ENCODE data around the gene C2CD2. TPM values are rescaled to one million over a fixed set of nuclear protein-coding genes. Genes with fewer than 3 reads are reported as not detected.

C2CD2 gene
- polyA plus RNA-seq, 1 donor (not counting 4 experiments of a cell fraction or from before 2014, with no cell fraction given): 39.9 TPM

GRCh38 chr21:41920476-41920875 lies 33.3 kb downstream of the C2CD2 start:
- DNase-seq (ENCODE audit: low read depth, low spot score) (no peak), FAIRE-seq (no peak)
- Histone ChIP-seq H3K79me2 (ENCODE audit: control insufficient read depth, insufficient read depth, low read length) (peaks cover 23% of the 10 kb centered on the region), H3K36me3 (ENCODE audit: control insufficient read depth in 2 of 2, extremely low read depth in 1 of 2, insufficient read depth in 2 of 2, low read length in 2 of 2) (peaks cover 17 to 19% of the 10 kb centered on the region in 2 experiments), H3K27ac (ENCODE audit: control insufficient read depth, insufficient read depth, low read length) (no peak overlapping the region), H3K4me1 (ENCODE audit: control insufficient read depth, extremely low read depth, insufficient read depth, low read length) (no peaks in the 10 kb centered on the region), H3K27me3 (ENCODE audit: control insufficient read depth, extremely low read depth, insufficient read depth, low read length) (no peaks in the 10 kb centered on the region), H3K9ac (ENCODE audit: control insufficient read depth, extremely low read depth, insufficient read depth, low read length) (no peak overlapping the region), H3K9me1 (ENCODE audit: control insufficient read depth, extremely low read depth, insufficient read depth, low read length) (no peaks in the 10 kb centered on the region), H2AFZ (ENCODE audit: control insufficient read depth, low read length) (no peak overlapping the region), H3K4me2 (ENCODE audit: control insufficient read depth, extremely low read depth, insufficient read depth, low read depth, low read length) (no peak overlapping the region), H4K20me1 (ENCODE audit: control insufficient read depth, extremely low read depth, insufficient read depth, low read length) (no peaks in the 10 kb centered on the region), H3K9me3 (ENCODE audit: control insufficient read depth, low read depth, low read length) (no peaks in the 10 kb centered on the region), H3K4me3 (ENCODE audit: control insufficient read depth in 2 of 3, extremely low read depth in 1 of 3, insufficient read depth in 2 of 3, low read depth in 1 of 3, low read length in 3 of 3) (no peak overlapping the region)
- dilution Hi-C loops (cut with MboI; ENCODE audit: extremely low pct_ligation_motif_present, low sequenced_read_pairs): no loop called here
- TF ChIP-seq EZH2 (IDR thresholded peaks at IDR 0.05; ENCODE audit: low read length): no peak
- no peak for TF ChIP-seq CTCF (optimal IDR thresholded peaks at IDR 0.05 in 1 of 3, IDR thresholded peaks at IDR 0.05 in 1 of 3, conservative IDR thresholded peaks at IDR 0.05 in 1 of 3; ENCODE audit: extremely low read depth in 1 of 3, insufficient read depth in 2 of 3, low read length in 3 of 3)

GRCh38 chr21:41919666-41920398 lies 34.0 kb downstream of the C2CD2 start:
- DNase-seq (ENCODE audit: low read depth, low spot score) (no peak), FAIRE-seq (no peak)
- Histone ChIP-seq H3K36me3 (ENCODE audit: control insufficient read depth in 2 of 2, extremely low read depth in 1 of 2, insufficient read depth in 2 of 2, low read length in 2 of 2) (peaks cover 20 to 22% of the 10 kb centered on the region in 2 experiments), H4K20me1 (ENCODE audit: control insufficient read depth, extremely low read depth, insufficient read depth, low read length) (no peaks in the 10 kb centered on the region), H3K4me3 (ENCODE audit: control insufficient read depth in 2 of 3, extremely low read depth in 1 of 3, insufficient read depth in 2 of 3, low read depth in 1 of 3, low read length in 3 of 3) (no peak overlapping the region), H3K4me2 (ENCODE audit: control insufficient read depth, extremely low read depth, insufficient read depth, low read depth, low read length) (no peak overlapping the region), H3K9me1 (ENCODE audit: control insufficient read depth, extremely low read depth, insufficient read depth, low read length) (no peaks in the 10 kb centered on the region), H3K4me1 (ENCODE audit: control insufficient read depth, extremely low read depth, insufficient read depth, low read length) (no peaks in the 10 kb centered on the region), H3K79me2 (ENCODE audit: control insufficient read depth, insufficient read depth, low read length) (peaks cover 17% of the 10 kb centered on the region), H3K9me3 (ENCODE audit: control insufficient read depth, low read depth, low read length) (no peaks in the 10 kb centered on the region), H3K27ac (ENCODE audit: control insufficient read depth, insufficient read depth, low read length) (no peak overlapping the region), H2AFZ (ENCODE audit: control insufficient read depth, low read length) (no peak overlapping the region), H3K9ac (ENCODE audit: control insufficient read depth, extremely low read depth, insufficient read depth, low read length) (no peak overlapping the region), H3K27me3 (ENCODE audit: control insufficient read depth, extremely low read depth, insufficient read depth, low read length) (no peaks in the 10 kb centered on the region)
- TF ChIP-seq EZH2 (IDR thresholded peaks at IDR 0.05; ENCODE audit: low read length) (no peak), CTCF (optimal IDR thresholded peaks at IDR 0.05 in 1 of 3, IDR thresholded peaks at IDR 0.05 in 1 of 3, conservative IDR thresholded peaks at IDR 0.05 in 1 of 3; ENCODE audit: extremely low read depth in 1 of 3, insufficient read depth in 2 of 3, low read length in 3 of 3) (no peak)
- dilution Hi-C loops (cut with MboI; ENCODE audit: extremely low pct_ligation_motif_present, low sequenced_read_pairs): no loop called here
